Suprapubic skin (tissue), 4 donors: Measurements from ENCODE around the gene MYL4. TPM values are rescaled to one million over a fixed set of nuclear protein-coding genes. Genes with fewer than 3 reads are reported as not detected.
A peak's percentile ranks its signal among the peaks of the same experiment; 100 is the strongest.

ENCODE experiments used
- DNase-seq, 2 donors: peaks; one replicate each; pipeline ENCODE4 v3.0.0-alpha.2; 2019; ENCODE audit warnings: low spot score in 2 of 2
- H3K27ac ChIP-seq: fragments of 200-600 bp; sonication (generic); one replicate; pipeline ENCODE4 v1.5.1; 2019
- H3K27me3 ChIP-seq: fragments of 200-600 bp; sonication (generic); one replicate; pipeline ENCODE4 v1.5.1; 2019
- H3K36me3 ChIP-seq: fragments of 200-600 bp; sonication (generic); one replicate; pipeline ENCODE4 v1.5.1; 2019
- H3K4me1 ChIP-seq: fragments of 200-600 bp; sonication (generic); one replicate; pipeline ENCODE4 v1.5.1; 2019
- H3K4me3 ChIP-seq: fragments of 200-600 bp; sonication (generic); one replicate; pipeline ENCODE4 v1.5.1; 2019; ENCODE audit warnings: mild to moderate bottlenecking
- H3K9me3 ChIP-seq: fragments of 200-600 bp; sonication (generic); one replicate; pipeline ENCODE4 v1.5.1; 2019
- EP300 ChIP-seq: sonication (generic); formaldehyde crosslinking; IDR thresholded peaks from one replicate; pipeline ENCODE4 v1.6.1; 2017; ENCODE audit warnings: antibody characterized with exemption
- POLR2A ChIP-seq, 2 donors: fragments of 450-650 bp; IDR thresholded peaks; one replicate each; pipeline ENCODE4 v1.6.1; 2017; ENCODE audit warnings: antibody characterized with exemption in 2 of 2, mild to moderate bottlenecking in 2 of 2, moderate library complexity in 2 of 2
- POLR2AphosphoS5 ChIP-seq, 3 donors: sonication (generic); formaldehyde crosslinking; IDR thresholded peaks; one replicate each; pipeline ENCODE4 v1.6.1; 2017; ENCODE audit warnings: antibody characterized with exemption in 3 of 3
- WGBS: methylation state at CpG from one replicate; pipeline ENCODE4 v1.1.5; 2018; 5-methylcytosine and 5-hydroxymethylcytosine counted together
- total RNA-seq, 4 donors: library from RNA; depleted of rRNA; stranded (reverse); fragments of >200 nt; gene quantifications; one replicate each; pipeline ENCODE4 v1.1.0, GENCODE V29; 2016
- TF ChIP-seq, protein P1 (sequence below), 2 donors: fragments of 200-600 bp in 1 of 2; fragments of 450-650 bp in 1 of 2; sonication (generic) in 1 of 2; IDR thresholded peaks; one replicate each; pipeline ENCODE4 v1.5.1; 2016 to 2019; ENCODE audit warnings: antibody characterized with exemption in 2 of 2, mild to moderate bottlenecking in 1 of 2, moderate library complexity in 1 of 2

The MYL4 gene
- total RNA-seq, 4 donors from 2014 or later = not detected

DNA sequence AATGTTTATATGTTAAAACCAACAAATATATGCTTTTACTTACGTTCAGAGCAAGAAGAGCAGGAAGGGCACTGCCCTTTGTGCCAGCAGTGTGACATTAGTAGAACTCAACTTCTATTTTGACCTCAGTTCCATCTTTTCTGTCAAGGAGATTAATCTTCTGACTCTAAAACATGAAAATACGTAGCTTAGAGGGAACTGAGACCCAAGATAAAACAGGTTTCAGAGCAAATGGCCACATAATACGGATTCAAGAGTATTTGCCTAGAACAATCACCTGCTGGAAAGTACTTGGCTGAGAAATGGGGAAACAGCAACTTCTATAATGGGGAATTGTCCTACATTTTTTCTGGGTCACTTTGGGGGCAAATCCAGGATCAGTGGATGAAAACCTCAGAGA, 22.2 kb downstream of the MYL4 start:
- DNase-seq = no peak
- no peak for TF ChIP-seq POLR2AphosphoS5 (IDR thresholded peaks at IDR 0.05)
- TF ChIP-seq, protein P1, sequence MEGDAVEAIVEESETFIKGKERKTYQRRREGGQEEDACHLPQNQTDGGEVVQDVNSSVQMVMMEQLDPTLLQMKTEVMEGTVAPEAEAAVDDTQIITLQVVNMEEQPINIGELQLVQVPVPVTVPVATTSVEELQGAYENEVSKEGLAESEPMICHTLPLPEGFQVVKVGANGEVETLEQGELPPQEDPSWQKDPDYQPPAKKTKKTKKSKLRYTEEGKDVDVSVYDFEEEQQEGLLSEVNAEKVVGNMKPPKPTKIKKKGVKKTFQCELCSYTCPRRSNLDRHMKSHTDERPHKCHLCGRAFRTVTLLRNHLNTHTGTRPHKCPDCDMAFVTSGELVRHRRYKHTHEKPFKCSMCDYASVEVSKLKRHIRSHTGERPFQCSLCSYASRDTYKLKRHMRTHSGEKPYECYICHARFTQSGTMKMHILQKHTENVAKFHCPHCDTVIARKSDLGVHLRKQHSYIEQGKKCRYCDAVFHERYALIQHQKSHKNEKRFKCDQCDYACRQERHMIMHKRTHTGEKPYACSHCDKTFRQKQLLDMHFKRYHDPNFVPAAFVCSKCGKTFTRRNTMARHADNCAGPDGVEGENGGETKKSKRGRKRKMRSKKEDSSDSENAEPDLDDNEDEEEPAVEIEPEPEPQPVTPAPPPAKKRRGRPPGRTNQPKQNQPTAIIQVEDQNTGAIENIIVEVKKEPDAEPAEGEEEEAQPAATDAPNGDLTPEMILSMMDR (IDR thresholded peaks at IDR 0.05) = no peak
- no peak for TF ChIP-seq POLR2A (IDR thresholded peaks at IDR 0.05)
- TF ChIP-seq EP300 = no peak
- H3K27ac ChIP-seq = no peak overlapping the region
- peaks cover 14% of the 10 kb centered on the region for H3K4me1 ChIP-seq
- 92% methylated on average over 3 of the region's 3 CpGs for WGBS
- H3K9me3 ChIP-seq = no peaks in the 10 kb centered on the region
- no peaks in the 10 kb centered on the region for H3K36me3 ChIP-seq
- no peaks in the 10 kb centered on the region for H3K27me3 ChIP-seq
- no peak overlapping the region for H3K4me3 ChIP-seq

DNA sequence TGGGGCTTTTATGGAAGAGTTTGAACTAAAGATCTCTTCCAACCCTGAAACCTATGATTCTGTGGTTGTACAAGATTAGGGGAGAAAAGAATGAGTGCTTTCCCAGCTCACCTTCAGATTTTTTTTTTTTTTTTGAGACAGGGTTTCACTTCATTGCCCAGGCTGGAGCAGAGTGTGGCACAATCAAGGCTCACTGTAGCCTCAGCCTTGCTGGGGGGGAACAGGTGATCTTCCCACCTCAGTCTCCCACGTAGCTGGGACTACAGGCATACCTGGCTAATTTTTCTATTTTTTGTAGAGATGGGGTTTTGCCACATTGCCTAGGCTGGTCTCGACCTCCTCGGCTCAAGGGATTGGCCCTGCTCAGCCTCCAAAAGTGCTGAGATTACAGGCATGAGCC, 22.7 kb downstream of the MYL4 start:
- Histone ChIP-seq H3K4me3 (no peak overlapping the region), H3K27ac (no peak overlapping the region), H3K9me3 (no peaks in the 10 kb centered on the region), H3K27me3 (no peaks in the 10 kb centered on the region), H3K36me3 (no peaks in the 10 kb centered on the region), H3K4me1 (peaks cover 14% of the 10 kb centered on the region)
- DNase-seq = peak in 1 of 2 donors; percentile 40
- TF ChIP-seq, protein P1 (IDR thresholded peaks at IDR 0.05) = no peak
- TF ChIP-seq POLR2A (IDR thresholded peaks at IDR 0.05) (no peak), POLR2AphosphoS5 (IDR thresholded peaks at IDR 0.05) (no peak), EP300 (no peak)
- WGBS = 96% methylated on average over 3 of the region's 3 CpGs

DNA sequence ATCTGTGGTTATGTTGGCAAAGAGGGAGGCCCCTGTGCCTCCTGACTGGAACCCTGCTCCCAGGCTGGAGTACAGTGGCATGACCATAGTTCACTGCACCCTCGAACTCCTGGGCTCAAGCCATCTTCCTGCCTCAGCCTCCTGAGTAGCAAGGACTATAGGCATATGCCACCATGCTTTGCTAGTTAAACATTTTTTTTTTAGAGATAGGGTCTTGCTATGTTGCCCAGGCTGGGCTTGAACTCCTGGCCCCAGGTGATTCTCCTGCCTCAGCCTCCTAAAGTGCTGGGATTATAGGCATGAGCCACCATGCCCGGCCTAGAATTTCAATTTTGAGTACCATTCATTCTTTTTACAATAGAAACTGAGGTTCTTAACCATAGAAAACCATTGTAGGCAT, 23.3 kb downstream of the MYL4 start:
- Histone ChIP-seq H3K36me3 (no peaks in the 10 kb centered on the region), H3K4me3 (no peak overlapping the region), H3K27me3 (no peaks in the 10 kb centered on the region), H3K9me3 (no peaks in the 10 kb centered on the region), H3K4me1 (peaks cover 14% of the 10 kb centered on the region), H3K27ac (no peak overlapping the region)
- DNase-seq = peak in 1 of 2 donors; percentile 50
- 94% methylated on average over 2 of the region's 2 CpGs for WGBS
- TF ChIP-seq, protein P1 (IDR thresholded peaks at IDR 0.05) = no peak
- no peak for TF ChIP-seq POLR2AphosphoS5 (IDR thresholded peaks at IDR 0.05)

DNA sequence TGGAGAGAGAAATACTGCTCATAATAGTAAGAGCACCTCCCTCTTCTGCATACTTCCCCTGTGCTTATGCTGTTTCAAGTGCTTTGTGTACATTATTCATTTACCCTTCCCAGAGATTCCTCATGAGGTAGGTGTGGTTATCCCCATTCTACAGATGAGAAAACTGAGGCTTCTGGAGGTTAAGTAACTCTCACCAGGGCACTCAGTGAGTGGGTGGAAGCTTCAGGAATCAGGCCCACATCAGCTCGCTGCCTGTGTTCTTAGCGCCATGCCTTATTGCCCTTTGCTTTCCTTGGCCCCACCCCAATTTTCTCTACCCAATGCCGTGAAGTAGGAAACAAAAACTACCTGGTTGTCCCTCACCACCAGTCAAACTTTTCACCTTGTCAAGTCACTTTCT, 26.4 kb downstream of the MYL4 start:
- H3K27me3 ChIP-seq = no peaks in the 10 kb centered on the region
- no peak for DNase-seq
- H3K27ac ChIP-seq = no peak overlapping the region
- no peak overlapping the region for H3K4me3 ChIP-seq
- no peaks in the 10 kb centered on the region for H3K9me3 ChIP-seq
- TF ChIP-seq, protein P1 (IDR thresholded peaks at IDR 0.05) = no peak
- no peak for TF ChIP-seq POLR2A (IDR thresholded peaks at IDR 0.05)
- no peak for TF ChIP-seq EP300
- no peak for TF ChIP-seq POLR2AphosphoS5 (IDR thresholded peaks at IDR 0.05)
- H3K4me1 ChIP-seq = peaks cover 16% of the 10 kb centered on the region
- 89% methylated on average over 3 of the region's 3 CpGs for WGBS
- no peaks in the 10 kb centered on the region for H3K36me3 ChIP-seq

DNA sequence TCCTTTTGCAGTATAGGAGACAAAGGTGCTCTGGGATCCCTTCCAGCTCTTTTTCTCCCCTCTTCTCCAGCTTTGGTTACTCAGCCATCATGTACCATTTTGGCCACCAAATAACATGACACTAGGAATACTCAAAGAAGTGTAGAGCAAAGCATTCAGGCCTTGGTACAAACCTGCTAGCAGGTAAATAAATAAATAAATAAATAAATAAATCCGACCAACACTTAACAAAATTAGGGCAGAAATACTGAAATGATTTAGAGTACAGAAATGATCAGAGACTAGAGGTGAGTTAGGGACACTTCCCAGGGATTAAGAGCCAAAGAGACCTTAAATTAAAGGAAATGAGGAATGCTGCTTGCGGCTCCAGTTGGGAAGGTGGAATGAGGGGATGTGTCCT, 26.8 kb downstream of the MYL4 start:
- Histone ChIP-seq H3K27ac (no peak overlapping the region), H3K9me3 (no peaks in the 10 kb centered on the region), H3K4me3 (no peak overlapping the region), H3K36me3 (no peaks in the 10 kb centered on the region), H3K27me3 (no peaks in the 10 kb centered on the region), H3K4me1 (peaks cover 19% of the 10 kb centered on the region)
- no peak for TF ChIP-seq POLR2A (IDR thresholded peaks at IDR 0.05)
- TF ChIP-seq, protein P1 (IDR thresholded peaks at IDR 0.05) = no peak
- TF ChIP-seq POLR2AphosphoS5 (IDR thresholded peaks at IDR 0.05) = no peak
- no peak for TF ChIP-seq EP300
- DNase-seq = no peak
- WGBS = 96% methylated on average over 2 of the region's 2 CpGs
